ENCODE results near the gene PLCL1. TPM values are rescaled to one million over a fixed set of nuclear protein-coding genes. Genes with fewer than 3 reads are reported as not detected.
A peak's percentile ranks its signal among the peaks of the same experiment; 100 is the strongest.

The PLCL1 gene
- polyA plus RNA-seq, 1 of the 3 experiments (the other 2 are of a cell fraction): 7.7 TPM

- Histone ChIP-seq H4K20me1 (ENCODE audit: insufficient read depth) (no peaks in the 10 kb centered on the region), H2AFZ (ENCODE audit: low read depth) (peak overlapping the region; percentile 50; the same call in 1 of the 2 replicates), H3K36me3 (replicated peaks in 1 of 2; ENCODE audit: control insufficient read depth in 1 of 2, insufficient read depth in 2 of 2, low read length in 1 of 2) (peaks cover 0 to 25% of the 10 kb centered on the region in 2 experiments), H3K4me3 (ENCODE audit: low read depth in 2 of 2, low read length in 1 of 2) (no peak overlapping the region), H3K27ac (ENCODE audit: low read depth in 2 of 2, low read length in 1 of 2) (peak overlapping the region; percentile 54 to 79; a peak in 3 of 4 replicates), H3K4me1 (ENCODE audit: control insufficient read depth in 1 of 2, insufficient read depth in 2 of 2, low read depth in 1 of 2, low read length in 1 of 2) (peaks cover 3 to 5% of the 10 kb centered on the region in 2 experiments; a peak in 3 of 4 replicates), H3F3A (replicated peaks; ENCODE audit: insufficient read depth) (peaks cover 5% of the 10 kb centered on the region), H3K79me2 (ENCODE audit: insufficient read depth) (no peaks in the 10 kb centered on the region), H3K9me3 (no peaks in the 10 kb centered on the region), H3K9me2 (no peaks in the 10 kb centered on the region), H3K27me3 (ENCODE audit: insufficient read depth) (no peaks in the 10 kb centered on the region), H3K4me2 (peak overlapping the region; percentile 41; the same call in 1 of the 2 replicates), H3K9ac (no peak overlapping the region)
- peak; percentile 15 for DNase-seq
- ChIA-PET CTCF (interaction anchor here (0.6 to 1.2 kb wide), 4 partner anchors 11 to 198 kb away, joined by 3 to 4 read pairs (median 4); no protein-coding TSS in a partner anchor), POLR2A (no interaction called here)
- WGBS (ENCODE audit: low lambda C conversion rate): 30% methylated on average over 6 of the region's 6 CpGs
- TF ChIP-seq RFX5 (IDR thresholded peaks at IDR 0.05; ENCODE audit: low read length) (no peak), SIN3A (IDR thresholded peaks at IDR 0.05; ENCODE audit: borderline replicate concordance, low read depth, low read length) (no peak), MXI1 (IDR thresholded peaks at IDR 0.05; ENCODE audit: low read depth, low read length) (no peak), TAF1 (IDR thresholded peaks at IDR 0.05; ENCODE audit: borderline replicate concordance, low read depth, low read length) (no peak), JUND (IDR thresholded peaks at IDR 0.05) (no peak), CHD2 (IDR thresholded peaks at IDR 0.05; ENCODE audit: low read length, partially characterized antibody) (no peak), FOXJ3 (CRISPR knock-in tag; IDR thresholded peaks at IDR 0.05) (no peak), CTCF (IDR thresholded peaks at IDR 0.05) (no peak), TEAD4 (IDR thresholded peaks at IDR 0.05; ENCODE audit: borderline replicate concordance, insufficient read depth) (no peak), USF2 (IDR thresholded peaks at IDR 0.05; ENCODE audit: borderline replicate concordance, low read depth, low read length) (no peak), FOXM1 (IDR thresholded peaks at IDR 0.05; ENCODE audit: low read depth) (0 out of 2 replicates have a peak, but pooled peaks have one; percentile 25), TCF12 (IDR thresholded peaks at IDR 0.05) (peak; percentile 56), ELF1 (IDR thresholded peaks at IDR 0.05) (no peak), EP300 (IDR thresholded peaks at IDR 0.05; ENCODE audit: borderline replicate concordance in 1 of 2, low read depth in 1 of 2, low read length in 1 of 2) (no peak; a peak in 1 of 4 replicates), REST (IDR thresholded peaks at IDR 0.05; ENCODE audit: low read depth, low read length) (no peak), SMC3 (IDR thresholded peaks at IDR 0.05; ENCODE audit: low read depth, low read length) (no peak), MAX (IDR thresholded peaks at IDR 0.05; ENCODE audit: low read depth) (0 out of 2 replicates have a peak, but pooled peaks have one; percentile 30), RCOR1 (IDR thresholded peaks at IDR 0.05; ENCODE audit: low read length) (no peak), NFIC (IDR thresholded peaks at IDR 0.05; ENCODE audit: borderline replicate concordance) (no peak; the same call in 1 of the 2 replicates), MEF2A (IDR thresholded peaks at IDR 0.05; ENCODE audit: borderline replicate concordance, low read depth) (no peak), FOSL2 (IDR thresholded peaks at IDR 0.05; ENCODE audit: borderline replicate concordance, low read depth) (peak; percentile 22; the same call in 1 of the 2 replicates)
- TF ChIP-seq, protein P1, sequence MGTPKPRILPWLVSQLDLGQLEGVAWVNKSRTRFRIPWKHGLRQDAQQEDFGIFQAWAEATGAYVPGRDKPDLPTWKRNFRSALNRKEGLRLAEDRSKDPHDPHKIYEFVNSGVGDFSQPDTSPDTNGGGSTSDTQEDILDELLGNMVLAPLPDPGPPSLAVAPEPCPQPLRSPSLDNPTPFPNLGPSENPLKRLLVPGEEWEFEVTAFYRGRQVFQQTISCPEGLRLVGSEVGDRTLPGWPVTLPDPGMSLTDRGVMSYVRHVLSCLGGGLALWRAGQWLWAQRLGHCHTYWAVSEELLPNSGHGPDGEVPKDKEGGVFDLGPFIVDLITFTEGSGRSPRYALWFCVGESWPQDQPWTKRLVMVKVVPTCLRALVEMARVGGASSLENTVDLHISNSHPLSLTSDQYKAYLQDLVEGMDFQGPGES (IDR thresholded peaks at IDR 0.05; ENCODE audit: low read depth, low read length): no peak
- TF ChIP-seq, protein P2, sequence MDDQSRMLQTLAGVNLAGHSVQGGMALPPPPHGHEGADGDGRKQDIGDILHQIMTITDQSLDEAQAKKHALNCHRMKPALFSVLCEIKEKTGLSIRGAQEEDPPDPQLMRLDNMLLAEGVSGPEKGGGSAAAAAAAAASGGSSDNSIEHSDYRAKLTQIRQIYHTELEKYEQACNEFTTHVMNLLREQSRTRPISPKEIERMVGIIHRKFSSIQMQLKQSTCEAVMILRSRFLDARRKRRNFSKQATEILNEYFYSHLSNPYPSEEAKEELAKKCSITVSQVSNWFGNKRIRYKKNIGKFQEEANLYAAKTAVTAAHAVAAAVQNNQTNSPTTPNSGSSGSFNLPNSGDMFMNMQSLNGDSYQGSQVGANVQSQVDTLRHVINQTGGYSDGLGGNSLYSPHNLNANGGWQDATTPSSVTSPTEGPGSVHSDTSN (IDR thresholded peaks at IDR 0.05): peak; percentile 48
- TF ChIP-seq, protein P3, sequence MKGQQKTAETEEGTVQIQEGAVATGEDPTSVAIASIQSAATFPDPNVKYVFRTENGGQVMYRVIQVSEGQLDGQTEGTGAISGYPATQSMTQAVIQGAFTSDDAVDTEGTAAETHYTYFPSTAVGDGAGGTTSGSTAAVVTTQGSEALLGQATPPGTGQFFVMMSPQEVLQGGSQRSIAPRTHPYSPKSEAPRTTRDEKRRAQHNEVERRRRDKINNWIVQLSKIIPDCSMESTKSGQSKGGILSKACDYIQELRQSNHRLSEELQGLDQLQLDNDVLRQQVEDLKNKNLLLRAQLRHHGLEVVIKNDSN (IDR thresholded peaks at IDR 0.05; ENCODE audit: borderline replicate concordance, low read depth): no peak
Observed at GRCh38 chr2:198098918-198099317, 294.5 kb downstream of the PLCL1 start.

All from SK-N-SH (cell line).